ENCODE data around the gene NOX5.

NOX5 gene

GRCh38 chr15:69085325-69086081, 71.0 kb downstream of the NOX5 start:
- DNase-seq: no peak

DNA sequence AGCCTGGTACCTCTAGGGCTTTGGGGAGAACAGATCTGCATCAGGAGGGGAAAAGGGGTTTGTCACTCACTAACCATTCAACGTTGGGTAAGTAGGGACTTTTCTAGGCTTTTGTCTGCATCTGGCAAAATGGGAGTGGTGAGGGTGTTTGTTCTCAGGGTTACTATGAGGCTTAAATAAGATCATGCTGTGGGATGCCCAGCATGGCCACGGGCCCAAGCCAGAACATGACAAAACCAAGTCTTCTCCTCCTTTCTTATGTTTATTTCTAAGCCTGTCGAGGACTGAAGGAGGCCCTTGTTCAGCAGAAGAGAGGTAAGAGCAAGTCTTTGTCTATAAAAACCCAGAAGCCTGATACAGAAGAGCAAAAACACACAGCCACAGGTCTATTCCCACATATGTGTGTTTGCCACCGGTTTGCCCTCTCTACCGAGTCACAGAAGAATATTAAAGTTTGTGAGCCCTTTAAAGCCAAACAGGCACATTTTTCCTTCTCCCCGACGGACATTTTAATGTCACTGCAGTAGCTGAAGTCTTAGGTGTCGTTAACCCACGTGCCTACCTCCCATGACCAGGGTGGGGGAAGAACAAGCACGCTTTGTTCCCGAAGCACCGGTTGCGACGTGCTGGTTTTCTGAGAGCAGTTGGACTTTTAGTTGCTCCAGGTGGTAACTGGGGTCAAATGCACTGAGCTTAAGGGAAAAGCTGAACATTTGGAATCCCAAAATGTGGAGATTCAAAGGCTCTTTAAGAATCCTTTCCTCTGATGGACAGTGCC, 72.1 kb downstream of the NOX5 start:
- no peak for DNase-seq

DNA sequence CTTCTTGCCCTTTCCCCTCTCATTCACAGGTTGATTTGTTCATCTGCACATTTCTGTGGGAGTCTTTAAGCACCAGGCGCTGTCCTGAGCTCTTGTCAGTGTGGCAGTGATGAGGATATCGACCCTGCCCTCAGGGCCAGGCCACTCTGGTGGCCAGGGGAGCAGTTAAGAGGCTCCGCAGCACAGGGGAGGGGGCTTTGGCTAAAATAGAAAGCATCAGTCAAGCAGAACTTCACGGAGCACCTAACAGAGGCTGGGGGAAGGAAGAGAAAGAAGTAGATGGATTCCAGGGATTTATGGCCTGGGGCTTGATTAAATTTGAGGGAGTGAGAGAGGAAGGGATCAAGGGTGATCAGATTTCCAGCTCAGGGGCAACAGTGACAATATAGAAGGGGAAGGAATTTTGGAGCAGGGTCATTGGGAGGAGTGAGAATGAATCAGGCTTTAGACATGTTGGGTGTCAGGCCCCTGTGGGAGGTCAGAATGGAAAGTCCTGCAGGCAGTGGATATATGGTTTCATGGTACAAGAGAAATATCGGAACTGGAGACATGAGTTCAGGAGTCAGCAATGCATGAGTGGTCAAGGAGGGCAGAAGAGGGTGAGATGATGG, 73.0 kb downstream of the NOX5 start:
- no peak for DNase-seq

DNA sequence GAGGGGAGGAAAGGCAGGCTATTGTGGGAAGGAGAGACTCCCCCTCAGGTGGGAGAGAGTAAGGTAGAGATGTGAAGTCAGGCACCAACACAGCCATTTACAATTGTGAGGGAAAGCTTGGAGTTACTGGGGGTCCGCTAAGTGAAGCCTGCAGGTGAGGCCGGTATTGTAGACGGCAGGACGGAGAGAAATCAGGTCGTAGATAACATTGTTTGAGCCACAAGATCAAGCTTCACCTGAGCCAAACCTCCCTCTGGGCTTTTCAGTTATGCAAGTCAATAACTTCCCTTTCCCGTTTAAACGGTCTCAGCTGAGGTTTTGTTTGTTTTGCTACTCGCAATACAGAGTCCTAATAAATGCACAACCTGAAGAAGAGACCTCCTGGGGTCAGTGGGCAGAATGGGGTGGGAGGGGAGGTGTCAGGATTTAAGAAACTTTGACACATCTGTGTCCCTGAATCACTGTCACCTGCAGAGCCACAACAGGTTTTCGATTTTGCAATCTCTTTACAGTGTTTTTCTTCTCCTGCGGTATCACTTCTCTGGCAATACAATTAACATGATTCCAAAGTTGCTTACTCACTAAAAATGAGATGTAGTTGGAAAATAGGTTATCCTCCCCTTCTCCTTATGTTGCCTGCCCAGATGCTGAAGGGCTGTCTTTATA, 73.9 kb downstream of the NOX5 start:
- peak; percentile 15 for DNase-seq

- DNase-seq: no peak
These were observed 74.8 kb downstream of the NOX5 start for GRCh38 chr15:69089258-69089657.

DNA sequence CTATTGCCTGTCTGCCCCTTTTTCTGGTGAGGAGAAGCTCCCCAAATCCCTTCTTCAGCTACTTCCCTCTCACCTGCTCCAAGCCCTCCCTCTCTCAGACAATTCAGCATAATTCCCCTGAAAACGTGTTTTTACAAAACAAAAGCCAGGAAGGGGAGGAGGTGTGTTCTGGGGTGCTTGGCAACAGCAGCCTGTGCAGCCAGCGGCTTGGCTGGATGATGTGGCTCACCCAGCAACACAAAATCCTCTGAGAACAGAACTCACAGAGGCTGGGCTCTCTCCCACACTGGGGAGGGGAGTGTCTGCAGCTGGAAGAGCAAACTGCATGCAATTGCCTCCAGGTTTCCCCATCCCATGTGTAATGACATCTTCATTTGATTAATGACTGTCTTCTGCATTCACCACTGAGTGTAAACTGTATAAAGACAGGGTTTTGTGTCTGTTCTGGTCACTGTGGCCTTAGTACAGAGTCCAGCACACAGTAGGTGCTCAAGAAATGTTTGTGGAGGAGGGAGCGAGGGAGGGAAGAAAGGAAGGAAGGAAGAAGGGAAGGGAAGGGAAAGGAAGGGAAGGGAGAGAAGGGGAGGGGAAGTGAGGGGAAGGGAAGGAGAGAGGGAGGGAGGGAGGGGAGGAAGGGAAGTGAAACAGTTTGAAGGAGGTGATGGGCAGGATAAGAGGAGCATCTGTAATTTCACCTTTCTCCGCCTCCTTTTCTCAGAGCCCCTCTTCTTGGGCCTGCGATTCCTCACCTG, 75.9 kb downstream of the NOX5 start:
- no peak for DNase-seq

DNA sequence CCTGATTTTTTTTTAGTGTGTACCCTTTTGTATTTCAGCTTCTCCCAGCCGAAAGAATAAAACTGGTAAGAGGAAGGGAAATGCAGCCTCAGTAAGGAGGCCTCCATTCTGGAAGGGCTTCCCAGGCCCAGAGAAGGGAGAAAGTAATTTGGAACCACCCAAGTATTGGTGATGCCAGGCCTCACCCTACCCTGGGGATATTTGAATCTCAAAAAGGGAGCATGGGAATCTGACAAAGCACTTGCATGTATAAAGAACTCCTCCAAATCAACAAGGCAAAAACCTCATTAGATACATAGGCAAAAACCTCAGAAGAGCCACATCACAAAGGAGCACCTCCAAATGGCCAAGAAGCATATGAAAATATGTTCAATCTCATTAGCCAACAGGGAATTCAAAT, 77.2 kb downstream of the NOX5 start:
- no peak for DNase-seq

DNA sequence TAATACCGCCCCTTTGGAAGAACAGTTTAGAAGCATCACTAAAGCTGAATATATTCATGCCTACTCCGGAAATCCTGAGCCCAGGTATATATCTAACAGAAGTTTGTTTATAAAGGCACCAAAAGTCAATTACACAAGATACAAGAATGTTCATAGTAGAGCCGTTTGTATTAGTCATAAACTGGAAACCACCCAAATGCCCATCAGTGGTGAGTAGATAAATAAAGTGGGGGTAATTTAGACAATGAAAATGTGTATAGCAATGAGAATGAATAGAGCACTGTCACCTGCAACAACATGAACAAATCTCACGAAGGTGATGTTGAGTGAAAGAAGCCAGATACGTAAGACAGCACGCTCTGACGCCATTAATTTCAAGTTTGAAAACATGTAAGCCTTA, 77.7 kb downstream of the NOX5 start:
- DNase-seq: no peak

GRCh38 chr15:69093127-69093526, 78.6 kb downstream of the NOX5 start:
- DNase-seq: peak; percentile 15

GRCh38 chr15:69093614-69094013, 79.1 kb downstream of the NOX5 start:
- DNase-seq: no peak

DNA sequence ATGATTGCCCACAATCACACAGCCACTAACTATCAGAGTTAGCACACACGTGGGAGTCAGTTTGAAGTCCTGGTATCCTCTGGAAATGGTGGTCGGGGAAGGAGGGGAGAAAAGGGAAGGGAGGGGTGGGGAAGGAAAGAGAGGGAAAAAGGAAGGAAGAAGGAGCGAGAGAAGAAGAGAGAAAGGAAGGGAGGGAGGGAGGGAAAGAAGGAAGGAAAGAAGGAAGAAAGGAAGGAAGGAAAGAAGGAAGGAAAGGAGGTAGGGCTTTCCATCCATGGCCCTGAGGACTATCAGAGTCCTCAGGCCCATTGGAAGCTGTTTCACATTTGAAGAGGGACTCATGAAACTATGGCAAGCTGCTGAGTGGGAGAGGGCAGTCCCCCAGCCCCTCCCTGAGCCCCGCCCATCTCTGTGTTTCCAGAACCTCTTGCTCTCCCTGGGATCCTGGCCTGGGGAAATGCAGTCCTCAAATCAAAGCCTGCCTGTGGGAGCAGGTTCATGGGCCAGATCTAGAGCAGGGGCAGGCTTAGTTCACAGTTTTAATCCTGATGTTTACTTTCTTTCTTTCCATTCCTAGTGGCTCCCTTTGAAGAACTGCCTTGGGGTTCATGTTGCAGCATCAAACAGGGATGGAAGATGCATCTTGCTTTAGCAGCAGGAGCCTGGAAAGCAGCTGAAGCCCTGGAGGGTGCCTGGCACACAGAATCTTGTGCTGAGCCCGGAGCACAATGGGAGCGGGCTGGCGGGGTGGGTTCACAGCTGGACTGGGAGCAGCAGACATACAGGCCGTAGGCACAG, 79.8 kb downstream of the NOX5 start:
- no peak for DNase-seq

DNA sequence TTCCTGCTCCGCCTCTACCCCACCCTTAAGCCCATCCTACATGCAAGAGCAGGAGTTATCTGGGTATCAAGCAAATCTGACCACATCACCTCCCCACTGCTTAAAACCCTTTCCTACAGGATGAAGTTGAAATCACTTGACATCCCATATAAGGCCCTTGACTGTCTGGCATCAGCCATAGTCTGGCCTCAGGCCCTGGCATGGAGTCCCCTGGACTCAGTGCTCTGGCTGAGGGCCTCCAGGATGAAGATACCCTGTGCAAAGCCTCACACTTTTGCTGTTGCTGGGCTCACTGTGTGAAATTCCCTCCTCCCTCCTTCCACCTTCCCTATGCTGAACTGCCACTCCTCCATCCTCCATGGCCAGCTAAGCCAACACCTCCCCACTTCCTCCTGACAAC, 80.8 kb downstream of the NOX5 start:
- DNase-seq: no peak

DNA sequence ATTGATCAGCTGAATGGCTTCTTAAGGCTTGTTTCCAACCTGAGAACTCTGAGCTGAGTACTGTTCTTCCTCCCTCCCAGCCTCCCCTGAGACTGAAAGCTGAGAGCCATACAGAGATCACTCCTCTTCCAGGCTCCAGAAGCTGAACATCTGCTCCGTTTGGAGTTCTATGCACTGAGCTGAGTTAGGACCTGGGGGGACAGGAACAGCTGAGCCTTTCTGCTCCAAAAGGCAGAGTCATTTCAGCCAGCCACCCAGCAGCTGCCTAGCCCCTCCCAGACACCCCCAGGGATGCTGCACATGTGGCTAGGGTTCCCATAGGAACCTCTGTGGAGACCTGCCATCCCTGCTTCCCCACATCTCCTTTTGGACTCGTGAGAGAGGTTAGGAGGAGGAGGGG, 81.7 kb downstream of the NOX5 start:
- DNase-seq: no peak

DNA sequence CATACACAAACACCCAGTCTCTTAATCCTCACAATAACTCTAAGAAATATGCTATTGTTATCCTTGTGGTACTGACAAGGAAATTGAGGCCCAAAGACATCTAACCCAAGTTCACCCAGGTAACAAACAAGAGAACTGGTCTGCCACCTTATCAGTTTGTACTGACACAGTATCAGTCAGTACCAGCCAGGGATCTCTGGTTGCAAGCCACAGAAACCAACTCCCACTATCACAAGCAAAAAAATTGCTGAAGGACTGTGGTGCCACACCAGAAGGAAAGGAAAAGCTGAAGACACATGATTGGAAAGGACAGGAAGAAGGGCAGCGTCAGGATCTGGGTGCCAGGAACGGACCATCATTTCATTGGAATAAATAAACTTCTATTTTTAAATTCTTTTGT, 82.1 kb downstream of the NOX5 start:
- DNase-seq: no peak

DNA sequence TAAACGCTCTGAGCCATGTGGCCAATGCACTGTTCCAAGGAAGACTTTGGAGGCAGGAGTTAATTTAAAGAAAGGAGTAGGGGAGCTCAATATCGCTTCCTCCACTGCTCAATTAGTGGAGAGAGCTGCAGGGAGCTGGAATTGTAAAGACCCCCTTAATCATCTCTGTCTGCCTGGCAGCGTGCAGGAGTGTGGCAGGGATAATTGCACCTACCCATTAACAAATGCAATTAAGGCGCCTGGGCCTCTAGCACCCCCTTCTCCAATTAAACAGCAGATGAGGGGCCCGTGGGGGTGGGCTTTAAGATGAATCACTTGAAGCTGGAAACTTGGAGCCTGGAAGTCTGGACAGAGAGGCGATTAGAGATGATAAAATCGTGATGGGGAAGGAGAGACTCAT, 84.3 kb downstream of the NOX5 start:
- DNase-seq: no peak

- DNase-seq: peak; percentile 13
These were observed 85.4 kb downstream of the NOX5 start for GRCh38 chr15:69099941-69100340.

- DNase-seq: no peak
These were observed 86.3 kb downstream of the NOX5 start for GRCh38 chr15:69100821-69101220.

DNA sequence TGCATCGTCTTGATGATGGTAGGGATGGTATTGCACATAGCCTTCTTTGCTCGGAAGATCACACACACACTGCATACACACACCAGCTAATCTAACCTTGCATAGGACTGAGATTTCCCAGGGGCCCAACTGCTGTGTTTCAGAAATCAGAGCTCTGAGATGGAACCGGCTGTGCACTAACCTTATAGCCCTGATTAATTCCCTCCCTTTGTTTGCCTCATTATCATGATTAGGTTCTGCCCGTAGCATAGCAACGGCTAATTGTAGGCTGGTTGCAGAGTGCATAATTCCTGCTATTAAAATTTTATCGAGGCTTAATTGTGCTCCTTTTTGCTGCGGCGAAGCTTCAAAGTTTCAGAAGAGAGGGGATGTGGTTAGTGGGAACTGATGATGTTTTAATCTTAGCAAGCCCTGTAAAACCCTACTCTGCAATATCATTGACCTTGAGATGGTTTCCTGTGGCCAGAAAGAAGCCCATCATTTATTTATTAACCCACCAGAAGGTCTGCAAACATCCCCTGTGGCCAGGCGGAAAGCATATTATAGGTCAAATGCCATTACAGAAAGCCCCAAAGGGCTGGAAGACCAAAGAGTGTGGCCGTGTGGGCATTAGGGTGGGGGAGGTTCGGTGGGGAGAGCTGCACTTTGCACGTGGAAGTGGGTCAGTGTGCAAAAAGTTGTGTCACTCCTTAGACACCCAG, 89.7 kb downstream of the NOX5 start:
- DNase-seq: no peak

- DNase-seq: no peak
These were observed 91.0 kb downstream of the NOX5 start for GRCh38 chr15:69105451-69105985.

DNA sequence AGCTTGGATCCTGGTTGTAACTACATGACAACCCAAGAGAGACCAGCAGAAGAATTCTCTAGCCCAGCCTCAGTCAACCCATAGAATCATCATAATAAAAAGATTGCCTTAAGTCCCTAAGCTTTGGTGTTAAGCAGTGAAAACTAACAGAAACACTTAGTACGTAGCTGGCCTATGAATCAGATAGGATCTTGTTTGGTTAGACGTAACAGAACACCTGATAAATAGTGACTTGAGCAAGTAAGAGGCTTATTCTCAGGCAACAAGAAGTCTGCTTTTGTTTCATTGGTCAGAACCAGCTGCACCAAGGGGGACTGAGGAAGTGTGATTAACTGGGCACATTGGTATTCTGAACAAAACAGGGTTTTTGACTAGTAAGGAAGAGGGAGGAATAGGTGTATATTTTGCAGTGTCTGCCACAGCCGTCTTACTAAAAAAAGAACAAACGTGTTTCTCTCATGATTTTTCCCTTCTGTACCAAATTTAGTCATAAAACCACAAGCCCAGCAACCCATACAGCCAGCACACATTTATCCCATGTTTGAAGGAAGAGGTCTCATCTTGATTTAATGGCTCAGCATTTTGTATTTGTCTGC, 92.6 kb downstream of the NOX5 start:
- no peak for DNase-seq
